ENCODE measurements around the gene FNDC3B.

Gene FNDC3B

DNA sequence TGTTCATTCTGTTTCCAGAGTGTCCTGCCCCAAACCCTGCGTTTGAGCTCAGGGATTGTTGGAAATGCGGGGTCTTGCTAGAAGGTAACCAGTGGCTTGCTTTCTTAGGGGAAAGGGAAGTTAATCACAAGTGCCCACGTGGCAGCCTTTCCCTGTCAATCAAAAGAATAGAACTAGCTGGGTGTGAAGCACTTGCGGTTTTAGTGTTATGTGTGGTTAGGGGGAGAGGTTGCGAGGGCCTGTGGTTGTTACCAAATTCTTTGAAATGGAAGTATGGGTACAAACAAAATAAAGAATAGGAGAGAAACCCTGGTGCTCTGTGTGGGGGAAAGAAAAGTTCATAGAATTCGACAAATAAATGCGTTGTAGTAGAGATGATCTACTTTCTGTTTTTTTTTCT is 67.6 kb downstream of the FNDC3B start:
- intact Hi-C loops (cut with DNase I) = no loop called here
- DNase-seq = no peak

GRCh38 chr3:172107403-172107802 is 68.0 kb downstream of the FNDC3B start:
- intact Hi-C loops (cut with DNase I) = no loop called here

GRCh38 chr3:172110127-172110779 is 70.9 kb downstream of the FNDC3B start:
- no peak for DNase-seq
- intact Hi-C loops (cut with DNase I) = no loop called here

More at GRCh38 chr3:172107403-172107802, 68.0 kb downstream of the FNDC3B start:
- no peak for DNase-seq

- intact Hi-C loops (cut with DNase I) = no loop called here
- no peak for DNase-seq
Measured at GRCh38 chr3:172111163-172111562, 71.8 kb downstream of the FNDC3B start.

DNA sequence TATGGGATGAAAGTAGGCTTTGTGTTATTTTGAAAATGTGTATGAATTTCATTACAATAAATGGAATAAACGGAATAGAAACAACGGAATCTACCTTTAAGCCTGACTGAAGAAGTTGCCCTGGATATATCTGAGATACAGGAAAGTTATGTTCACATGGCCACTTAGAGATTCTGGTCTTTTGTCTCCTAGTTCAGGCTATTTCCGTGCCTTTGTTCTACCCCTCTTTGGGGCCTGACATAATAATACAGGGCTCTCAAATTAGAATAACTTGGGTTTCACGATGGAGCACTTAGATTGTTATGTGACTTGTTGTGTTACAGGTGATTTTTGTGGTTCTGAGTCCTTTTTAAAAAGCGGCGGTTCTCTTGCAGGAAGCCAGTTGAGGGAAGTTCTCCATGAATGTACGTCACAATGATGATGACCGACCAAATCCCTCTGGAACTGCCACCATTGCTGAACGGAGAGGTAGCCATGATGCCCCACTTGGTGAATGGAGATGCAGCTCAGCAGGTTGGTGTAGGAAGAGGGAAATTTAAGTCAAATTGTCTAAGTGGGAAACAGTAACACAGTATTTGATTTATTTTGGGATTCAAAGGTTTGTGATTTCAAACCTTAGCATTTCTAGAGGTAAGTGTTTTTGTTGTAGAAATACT is 72.8 kb downstream of the FNDC3B start:
- intact Hi-C loops (cut with DNase I) = no loop called here
- DNase-seq = no peak

DNA sequence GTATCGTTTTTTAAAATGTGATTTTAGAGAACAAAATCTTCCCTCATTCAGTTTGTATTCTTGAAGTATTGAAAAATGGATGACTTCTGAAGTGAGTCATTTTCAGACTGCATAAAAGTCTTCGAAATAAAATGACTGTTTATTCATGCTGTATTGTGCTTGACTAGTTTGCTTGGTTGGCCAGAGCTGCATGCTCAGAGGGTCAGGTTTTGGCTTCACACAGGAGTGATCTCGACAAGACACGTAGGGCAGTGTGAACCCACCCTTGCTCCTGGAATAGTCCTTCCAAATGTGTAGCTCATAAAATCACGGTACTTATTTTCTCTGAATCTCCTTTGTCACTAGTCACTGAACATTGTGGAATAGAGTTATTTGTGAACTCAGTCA is 73.3 kb downstream of the FNDC3B start:
- no peak for DNase-seq
- intact Hi-C loops (cut with DNase I) = no loop called here

DNA sequence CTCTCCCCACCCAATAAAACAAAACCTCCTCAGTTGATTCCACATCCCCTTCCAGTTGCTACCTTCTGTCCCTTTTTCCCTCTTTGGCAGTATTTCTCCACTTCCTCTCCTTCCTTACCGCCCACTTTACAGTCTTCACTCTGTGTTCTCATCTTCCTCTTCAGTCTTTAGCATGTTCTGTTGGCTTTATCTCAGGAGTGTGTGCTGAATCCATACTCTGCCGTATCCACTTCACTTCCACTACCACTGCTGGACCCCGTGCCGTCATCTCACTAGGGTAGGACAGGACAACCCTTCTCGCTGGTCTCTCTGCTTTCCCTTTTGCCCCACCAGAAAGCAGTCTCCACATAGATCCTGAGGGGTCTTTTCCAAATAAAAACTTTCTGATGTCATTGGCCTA is 74.3 kb downstream of the FNDC3B start:
- intact Hi-C loops (cut with DNase I) = no loop called here
- no peak for DNase-seq

DNA sequence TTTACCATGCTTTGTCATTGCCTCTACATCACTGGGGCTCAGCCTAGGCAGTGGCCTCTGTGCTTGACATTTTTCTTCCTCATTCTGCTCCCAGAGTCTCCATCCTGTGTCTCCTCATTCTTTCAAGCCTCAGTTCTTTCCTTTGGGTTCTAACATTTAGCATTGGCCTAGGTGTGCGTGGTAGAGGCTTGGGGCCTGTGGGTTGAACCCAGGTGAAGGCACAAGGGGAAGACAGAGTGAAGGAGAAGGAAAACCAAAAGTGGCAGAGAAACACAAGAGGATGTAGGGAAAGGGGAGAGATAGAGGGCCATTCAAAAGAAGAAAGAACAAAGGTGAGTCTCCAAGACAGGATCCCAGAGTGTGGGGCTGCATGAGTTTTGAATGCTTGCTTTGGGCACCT is 75.7 kb downstream of the FNDC3B start:
- DNase-seq = no peak

GRCh38 chr3:172115787-172116186 is 76.4 kb downstream of the FNDC3B start:
- DNase-seq = no peak
- intact Hi-C loops (cut with DNase I) = no loop called here

More for the DNA sequence above, 75.7 kb downstream of the FNDC3B start:
- intact Hi-C loops (cut with DNase I) = no loop called here

GRCh38 chr3:172118019-172118418 is 78.6 kb downstream of the FNDC3B start:
- intact Hi-C loops (cut with DNase I) = no loop called here
- no peak for DNase-seq

GRCh38 chr3:172119266-172119969 is 80.0 kb downstream of the FNDC3B start:
- intact Hi-C loops (cut with DNase I) = no loop called here
- peak in 1 of 10 donors; percentile 43 for DNase-seq

DNA sequence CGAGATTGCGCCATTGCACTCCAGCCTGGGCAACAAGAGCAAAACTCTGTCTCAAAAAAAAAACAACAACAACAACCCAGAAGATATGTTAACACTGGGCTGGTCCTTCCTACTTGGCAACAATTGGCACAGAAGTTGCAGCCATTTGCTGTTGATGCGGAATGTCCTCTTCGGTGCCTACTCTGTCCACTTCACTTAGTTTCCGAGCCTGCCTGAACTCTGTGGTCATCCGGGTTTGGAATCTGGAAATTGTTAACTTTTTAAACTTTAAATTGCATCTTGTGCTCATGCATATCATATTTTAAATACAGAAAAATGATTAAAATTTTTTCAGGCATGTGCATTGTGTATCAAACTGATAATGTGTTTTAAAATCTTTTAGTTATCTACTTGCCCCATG is 81.5 kb downstream of the FNDC3B start:
- DNase-seq = no peak
- intact Hi-C loops (cut with DNase I) = no loop called here

GRCh38 chr3:172121981-172122380 is 82.6 kb downstream of the FNDC3B start:
- intact Hi-C loops (cut with DNase I) = no loop called here
- no peak for DNase-seq

DNA sequence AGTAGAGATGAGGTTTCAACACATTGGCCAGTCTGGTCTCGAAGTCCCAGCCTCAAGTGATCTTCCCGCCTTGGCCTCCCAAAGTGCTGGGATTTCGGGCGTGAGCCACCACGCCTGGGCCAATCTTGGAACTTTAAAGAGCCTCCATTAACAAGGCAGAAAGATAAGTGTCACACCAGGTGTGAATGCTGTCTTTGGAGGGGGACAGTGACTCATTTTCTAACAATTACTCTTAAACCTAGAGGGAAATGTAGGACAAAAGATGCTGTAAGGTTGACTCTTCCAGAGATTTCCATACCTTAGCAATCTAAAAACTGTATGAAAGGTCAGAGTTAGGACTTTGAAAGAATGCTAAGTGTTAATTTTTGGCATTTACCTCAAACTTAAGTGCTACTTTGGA is 84.9 kb downstream of the FNDC3B start:
- no peak for DNase-seq
- intact Hi-C loops (cut with DNase I) = no loop called here

DNA sequence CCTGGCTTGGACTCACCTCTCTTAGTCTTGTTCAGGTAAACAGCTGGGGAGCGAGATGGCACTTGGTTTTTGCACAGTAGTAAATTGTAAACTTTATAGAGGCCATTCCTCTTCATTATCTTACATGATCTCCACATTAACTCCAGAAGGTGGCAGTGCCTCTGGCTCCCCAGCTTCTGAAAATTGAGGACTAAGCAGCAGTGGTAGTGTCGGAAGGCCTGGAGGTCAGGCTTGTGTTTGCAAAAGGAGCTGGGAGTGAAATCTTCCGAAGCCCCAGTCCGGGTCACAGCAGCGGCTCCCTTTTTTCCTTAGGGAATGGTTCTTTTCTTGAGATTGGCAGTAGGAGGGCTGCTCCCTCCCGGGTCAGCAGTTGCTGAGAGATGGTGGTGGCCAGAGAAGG is 85.7 kb downstream of the FNDC3B start:
- peak in 1 of 10 donors; percentile 16 for DNase-seq
- intact Hi-C loops (cut with DNase I) = no loop called here

GRCh38 chr3:172125963-172126457 is 86.6 kb downstream of the FNDC3B start:
- DNase-seq = peak in 1 of 10 donors; percentile 25
- intact Hi-C loops (cut with DNase I) = no loop called here

GRCh38 chr3:172126741-172127140 is 87.4 kb downstream of the FNDC3B start:
- intact Hi-C loops (cut with DNase I) = no loop called here

GRCh38 chr3:172127141-172127540 is 87.8 kb downstream of the FNDC3B start:
- DNase-seq = no peak
- intact Hi-C loops (cut with DNase I) = no loop called here

More at GRCh38 chr3:172126741-172127140, 87.4 kb downstream of the FNDC3B start:
- no peak for DNase-seq

- intact Hi-C loops (cut with DNase I) = no loop called here
- no peak for DNase-seq
Measured at GRCh38 chr3:172127929-172128580, 88.7 kb downstream of the FNDC3B start.

- DNase-seq = no peak
- intact Hi-C loops (cut with DNase I) = no loop called here
Measured at GRCh38 chr3:172128858-172129257, 89.5 kb downstream of the FNDC3B start.

GRCh38 chr3:172129498-172129849 is 90.1 kb downstream of the FNDC3B start:
- intact Hi-C loops (cut with DNase I) = no loop called here
- DNase-seq = no peak

All from posterior cingulate gyrus (tissue), 11 donors.